ENCODE measurements around the gene SLC7A10. TPM values are rescaled to one million over a fixed set of nuclear protein-coding genes. Genes with fewer than 3 reads are reported as not detected.

Gene SLC7A10
- total RNA-seq, 1 experiment from 2014 or later: 2.9 TPM

DNA sequence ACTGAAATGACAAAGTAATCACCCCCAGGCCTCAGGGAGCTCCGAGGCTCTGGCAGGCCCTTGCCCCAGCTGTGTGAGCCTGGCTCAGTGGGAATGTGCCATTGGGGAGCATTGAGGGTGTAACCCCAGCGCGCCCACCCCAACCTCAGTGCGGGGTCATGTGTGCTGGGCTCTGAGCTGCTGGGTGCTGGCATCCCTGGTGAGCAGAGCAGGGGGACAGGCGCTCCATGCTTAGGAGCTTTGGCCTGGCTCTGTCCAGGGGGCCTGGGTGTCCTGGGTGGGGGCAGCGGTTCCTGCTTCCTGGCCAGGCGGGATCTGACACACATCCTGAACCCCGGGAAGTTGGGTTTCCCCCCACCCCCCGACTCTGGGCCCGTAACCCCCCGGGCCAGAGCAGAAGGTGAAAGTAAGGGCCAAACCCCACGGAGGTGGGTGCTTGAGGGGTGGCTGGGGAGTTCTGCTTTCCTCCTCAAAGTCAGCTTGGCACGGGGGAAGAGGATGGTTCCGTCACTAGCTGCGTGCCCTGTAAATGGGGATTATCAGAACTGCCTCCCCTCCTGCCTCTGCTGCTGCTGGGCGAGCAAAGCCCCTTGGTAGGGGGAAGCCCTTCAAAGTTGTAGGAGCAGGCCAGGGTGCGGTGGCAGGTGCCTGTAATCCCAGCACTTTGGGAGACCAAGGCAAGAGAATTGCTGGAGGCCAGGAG, 29.9 kb downstream of the SLC7A10 start:
- no peak overlapping the region for H3K56ac ChIP-seq (ENCODE audit: insufficient read length, low read depth, low read length)
- peaks cover 6 to 10% (median 8%) of the 10 kb centered on the region in 3 experiments; a peak in 6 of 7 replicates for H3K36me3 Mint-ChIP-seq (ENCODE audit: insufficient read depth in 1 of 3, low read depth in 3 of 3)
- no peak overlapping the region for H3K14ac ChIP-seq (ENCODE audit: insufficient read depth, low read length)
- H3K4ac ChIP-seq (ENCODE audit: low read depth, low read length): no peak overlapping the region
- H3K27me3 Mint-ChIP-seq (ENCODE audit: low read depth): peaks cover 32% of the 10 kb centered on the region
- no peak overlapping the region for H2BK20ac ChIP-seq (ENCODE audit: low read depth, low read length, poor library complexity, severe bottlenecking)
- H2BK120ac ChIP-seq (ENCODE audit: low read depth, low read length, poor library complexity, severe bottlenecking): no peak overlapping the region
- H3K9me3 Mint-ChIP-seq: peaks cover 0 to 1% of the 10 kb centered on the region in 2 experiments; a peak in 1 of 5 replicates
- TF ChIP-seq, protein P1, sequence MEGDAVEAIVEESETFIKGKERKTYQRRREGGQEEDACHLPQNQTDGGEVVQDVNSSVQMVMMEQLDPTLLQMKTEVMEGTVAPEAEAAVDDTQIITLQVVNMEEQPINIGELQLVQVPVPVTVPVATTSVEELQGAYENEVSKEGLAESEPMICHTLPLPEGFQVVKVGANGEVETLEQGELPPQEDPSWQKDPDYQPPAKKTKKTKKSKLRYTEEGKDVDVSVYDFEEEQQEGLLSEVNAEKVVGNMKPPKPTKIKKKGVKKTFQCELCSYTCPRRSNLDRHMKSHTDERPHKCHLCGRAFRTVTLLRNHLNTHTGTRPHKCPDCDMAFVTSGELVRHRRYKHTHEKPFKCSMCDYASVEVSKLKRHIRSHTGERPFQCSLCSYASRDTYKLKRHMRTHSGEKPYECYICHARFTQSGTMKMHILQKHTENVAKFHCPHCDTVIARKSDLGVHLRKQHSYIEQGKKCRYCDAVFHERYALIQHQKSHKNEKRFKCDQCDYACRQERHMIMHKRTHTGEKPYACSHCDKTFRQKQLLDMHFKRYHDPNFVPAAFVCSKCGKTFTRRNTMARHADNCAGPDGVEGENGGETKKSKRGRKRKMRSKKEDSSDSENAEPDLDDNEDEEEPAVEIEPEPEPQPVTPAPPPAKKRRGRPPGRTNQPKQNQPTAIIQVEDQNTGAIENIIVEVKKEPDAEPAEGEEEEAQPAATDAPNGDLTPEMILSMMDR (conservative IDR thresholded peaks at IDR 0.05): no peak
- no peak overlapping the region for H4K91ac ChIP-seq (ENCODE audit: insufficient read length, low read depth, low read length)
- H3K9me3 ChIP-seq (ENCODE audit: control insufficient read depth, low read depth, low read length): no peaks in the 10 kb centered on the region
- H3K27ac Mint-ChIP-seq: no peak overlapping the region
- no peaks in the 10 kb centered on the region for H3K79me2 ChIP-seq (ENCODE audit: insufficient read depth, low read length)
- no peak overlapping the region for H3K23ac ChIP-seq (ENCODE audit: insufficient read length, low read depth, low read length)
- H2BK15ac ChIP-seq (ENCODE audit: low read depth, low read length): no peak overlapping the region
- no peak overlapping the region for H2BK5ac ChIP-seq (ENCODE audit: insufficient read length, low read length)
- H3K27ac ChIP-seq (ENCODE audit: insufficient read length, low read depth, low read length): no peak overlapping the region
- no peaks in the 10 kb centered on the region for H3K79me1 ChIP-seq (ENCODE audit: insufficient read depth, low read depth, low read length, poor library complexity, severe bottlenecking)
- H2BK12ac ChIP-seq (ENCODE audit: insufficient read length, low read depth, low read length): no peak overlapping the region
- no CpG with 5 or more reads among the region's 17 CpGs for WGBS (ENCODE audit: extremely low coverage, insufficient read length, low lambda C conversion rate)
- no peaks in the 10 kb centered on the region for H3K23me2 ChIP-seq (ENCODE audit: insufficient read length, low read depth, low read length, poor library complexity, severe bottlenecking)
- 0 out of 4 replicates have a peak, but pooled peaks cover 0 to 3% of the 10 kb centered on the region in 2 experiments for H3K4me1 Mint-ChIP-seq
- H2AK5ac ChIP-seq (ENCODE audit: insufficient read length, low read length): no peak overlapping the region
- no peak overlapping the region for H3K9ac ChIP-seq (ENCODE audit: extremely low read depth, insufficient read length, low read length)
- H3K4me3 Mint-ChIP-seq: peak overlapping the region; percentile 69 to 85
- no peak overlapping the region for H2AFZ ChIP-seq (ENCODE audit: low read length)
- no peak overlapping the region for H4K5ac ChIP-seq (ENCODE audit: insufficient read length, low read depth, low read length)
- H4K20me1 ChIP-seq (ENCODE audit: control insufficient read depth, insufficient read depth, insufficient read length): peaks cover 2% of the 10 kb centered on the region
- peak overlapping the region; percentile 44 for H3K4me2 ChIP-seq (ENCODE audit: insufficient read depth, insufficient read length, low read length)
- H3K4me1 ChIP-seq (ENCODE audit: insufficient read depth, low read length): no peaks in the 10 kb centered on the region
- no peaks in the 10 kb centered on the region; the same call in 1 of the 2 replicates for H3K27me3 ChIP-seq (ENCODE audit: insufficient read depth, low read length)
- no peak overlapping the region for H4K8ac ChIP-seq (replicated peaks; ENCODE audit: insufficient read length, low read depth, low read length)
- H3T11ph ChIP-seq (ENCODE audit: low read length): no peak overlapping the region
- no peak overlapping the region for H3K18ac ChIP-seq (ENCODE audit: insufficient read length, low read depth, low read length)
- no peak for DNase-seq
